Fibroblast of lung (primary cell): Measurements from ENCODE around the gene VAC14. TPM values are rescaled to one million over a fixed set of nuclear protein-coding genes. Genes with fewer than 3 reads are reported as not detected.

ENCODE experiments used
- DNase-seq, 2 donors: peaks; one replicate each; pipeline versions ENCODE4 v3.0.0 to v3.0.0-alpha.2; 2010; ENCODE audit warnings: low read depth in 2 of 2
- H2AFZ ChIP-seq: 2 replicates; pipeline ENCODE4 v1.5.1; 2012; ENCODE audit warnings: low read length, control low read depth, inconsistent platforms
- H3K27ac ChIP-seq: 2 replicates; pipeline ENCODE4 v1.5.1; 2011; ENCODE audit warnings: low read length, control low read depth; ENCODE audit not compliant: insufficient read depth
- H3K27me3 ChIP-seq: 2 replicates; pipeline ENCODE4 v1.5.1; 2011; ENCODE audit warnings: mild to moderate bottlenecking, low read length; ENCODE audit not compliant: control insufficient read depth, insufficient read depth
- H3K36me3 ChIP-seq: 2 replicates; pipeline ENCODE4 v1.5.1; 2011; ENCODE audit warnings: low read length; ENCODE audit not compliant: control insufficient read depth, insufficient read depth
- H3K4me1 ChIP-seq: 2 replicates; pipeline ENCODE4 v1.5.1; 2011; ENCODE audit warnings: low read length; ENCODE audit not compliant: control insufficient read depth, insufficient read depth; ENCODE audit errors: extremely low read depth
- H3K4me2 ChIP-seq: 2 replicates; pipeline ENCODE4 v1.5.1; 2011; ENCODE audit warnings: low read length, control low read depth; ENCODE audit not compliant: insufficient read depth; ENCODE audit errors: extremely low read depth
- H3K4me3 ChIP-seq, 4 experiments: fragments of 200-600 bp in 1 of 4; sonication (generic) in 1 of 4; replicated peaks in 1 of 4; 2 replicates each; pipeline ENCODE4 v1.5.1; 2011 to 2016; ENCODE audit warnings: low read length in 4 of 4, low read depth in 3 of 4, mild to moderate bottlenecking in 3 of 4, control low read depth in 2 of 4, inconsistent platforms in 1 of 4, mixed read lengths in 1 of 4; ENCODE audit not compliant: insufficient read depth in 1 of 4; ENCODE audit errors: control extremely low read depth in 1 of 4
- H3K79me2 ChIP-seq: 2 replicates; pipeline ENCODE4 v1.5.1; 2012; ENCODE audit warnings: mild to moderate bottlenecking, low read length, inconsistent platforms; ENCODE audit not compliant: control insufficient read depth, insufficient read depth
- H3K9ac ChIP-seq: 2 replicates; pipeline ENCODE4 v1.5.1; 2011; ENCODE audit warnings: mild to moderate bottlenecking, low read length, control low read depth; ENCODE audit not compliant: insufficient read depth
- H3K9me3 ChIP-seq: 2 replicates; pipeline ENCODE4 v1.5.1; 2012; ENCODE audit warnings: low read depth, low read length; ENCODE audit not compliant: control insufficient read depth, insufficient read depth
- H4K20me1 ChIP-seq: 2 replicates; pipeline ENCODE4 v1.5.1; 2011; ENCODE audit warnings: low read length; ENCODE audit not compliant: control insufficient read depth, insufficient read depth; ENCODE audit errors: extremely low read depth
- CTCF ChIP-seq, 2 donors: IDR thresholded peaks in 1 of 2; conservative IDR thresholded peaks in 1 of 2; 1 replicate in 1 of 2; 2 replicates in 1 of 2; pipeline ENCODE4 v1.5.1; 2011 to 2012; ENCODE audit warnings: low read length in 2 of 2, control low read depth in 1 of 2, inconsistent platforms in 1 of 2, low read depth in 1 of 2, mild to moderate bottlenecking in 1 of 2
- EZH2 ChIP-seq: IDR thresholded peaks from 2 replicates; pipeline ENCODE4 v1.5.1; 2012; ENCODE audit warnings: low read length, control low read depth, mild to moderate bottlenecking; ENCODE audit errors: missing control alignments
- polyA plus RNA-seq, 2 donors: library from polyadenylated mRNA; depleted of rRNA in 1 of 2; stranded (reverse) in 1 of 2; unstranded in 1 of 2; fragments of >200 nt; gene quantifications; 2 replicates each; pipeline ENCODE4 v1.2.1, GENCODE V29; 2011 to 2012; ENCODE audit warnings: missing spikeins in 1 of 2
- total RNA-seq: library from RNA; depleted of rRNA; stranded (reverse); fragments of >200 nt; gene quantifications from 2 replicates; pipeline ENCODE4 v1.2.1, GENCODE V29; 2014

Gene VAC14
- total and polyA plus RNA-seq, 2 donors (not counting 1 experiment from before 2014, with no cell fraction given), result 25.0 to 29.2 TPM

- Histone ChIP-seq H3K4me3 (no peak overlapping the region), H3K27ac (no peak overlapping the region), H3K4me1 (peaks cover 18% of the 10 kb centered on the region), H3K9ac (no peak overlapping the region), H3K36me3 (no peaks in the 10 kb centered on the region), H4K20me1 (no peaks in the 10 kb centered on the region), H3K27me3 (no peaks in the 10 kb centered on the region), H3K79me2 (no peaks in the 10 kb centered on the region), H2AFZ (no peak overlapping the region), H3K9me3 (no peaks in the 10 kb centered on the region), H3K4me2 (no peak overlapping the region)
- DNase-seq, result no peak
- no peak for TF ChIP-seq CTCF (conservative IDR thresholded peaks at IDR 0.05 in 1 of 2, IDR thresholded peaks at IDR 0.05 in 1 of 2; ENCODE audit: low read depth in 1 of 2, low read length in 2 of 2)
- no peak for TF ChIP-seq EZH2
Measured at GRCh38 chr16:70721202-70721963, 79.6 kb downstream of the VAC14 start.

DNA sequence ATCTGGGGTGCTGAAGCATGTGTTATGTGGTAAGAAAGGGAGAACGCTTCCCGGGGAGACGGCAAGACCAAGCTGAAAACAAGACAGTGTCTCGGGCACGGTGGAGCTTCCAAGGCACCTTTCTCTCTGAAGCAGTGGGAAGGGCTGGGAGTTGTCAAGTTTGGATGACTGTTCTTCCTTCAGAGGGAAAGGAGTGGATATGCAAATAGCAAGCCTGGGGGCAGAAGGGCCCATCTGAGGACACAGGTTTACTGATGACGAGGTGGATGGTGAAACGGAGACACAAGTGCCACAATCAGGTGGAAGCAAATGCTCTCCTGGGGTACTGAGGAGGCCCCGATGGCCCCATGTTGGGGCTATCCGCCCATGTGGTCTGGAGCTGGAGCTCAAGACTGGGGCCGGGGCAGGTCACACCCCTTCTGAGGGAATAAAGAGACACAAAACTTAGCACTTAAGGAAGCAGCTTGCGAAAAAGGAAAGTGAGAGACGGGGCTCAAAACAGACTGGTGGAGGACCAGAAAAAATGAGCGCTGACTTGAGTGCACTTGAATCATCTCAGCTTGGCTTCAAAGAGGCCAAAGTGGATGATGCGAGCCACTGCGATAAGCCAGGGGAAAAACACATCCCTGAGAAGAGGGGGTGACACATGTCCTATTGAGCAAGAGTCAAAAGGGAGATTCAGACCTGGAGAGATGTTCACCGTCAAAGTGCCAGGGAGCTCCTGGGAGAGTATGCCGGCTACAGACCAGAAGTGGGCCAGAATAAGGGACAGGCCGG lies 80.3 kb downstream of the VAC14 start:
- no peak overlapping the region for H3K27ac ChIP-seq
- H3K4me3 ChIP-seq, result no peak overlapping the region
- TF ChIP-seq CTCF (conservative IDR thresholded peaks at IDR 0.05 in 1 of 2, IDR thresholded peaks at IDR 0.05 in 1 of 2; ENCODE audit: low read depth in 1 of 2, low read length in 2 of 2) (no peak), EZH2 (no peak)
- DNase-seq, result no peak
- no peaks in the 10 kb centered on the region for H4K20me1 ChIP-seq
- H3K79me2 ChIP-seq, result no peaks in the 10 kb centered on the region
- no peak overlapping the region for H3K4me2 ChIP-seq
- H2AFZ ChIP-seq, result no peak overlapping the region
- no peaks in the 10 kb centered on the region for H3K36me3 ChIP-seq
- H3K9ac ChIP-seq, result no peak overlapping the region
- H3K4me1 ChIP-seq, result peaks cover 17% of the 10 kb centered on the region
- no peaks in the 10 kb centered on the region for H3K9me3 ChIP-seq
- no peaks in the 10 kb centered on the region for H3K27me3 ChIP-seq

GRCh38 chr16:70717065-70717464 lies 83.9 kb downstream of the VAC14 start:
- Histone ChIP-seq H4K20me1 (no peaks in the 10 kb centered on the region), H2AFZ (no peak overlapping the region), H3K79me2 (no peaks in the 10 kb centered on the region), H3K4me2 (no peak overlapping the region), H3K36me3 (no peaks in the 10 kb centered on the region), H3K27ac (no peak overlapping the region), H3K27me3 (no peaks in the 10 kb centered on the region), H3K9me3 (no peaks in the 10 kb centered on the region), H3K4me1 (peaks cover 27% of the 10 kb centered on the region), H3K9ac (no peak overlapping the region), H3K4me3 (no peak overlapping the region)
- TF ChIP-seq EZH2 (no peak), CTCF (conservative IDR thresholded peaks at IDR 0.05 in 1 of 2, IDR thresholded peaks at IDR 0.05 in 1 of 2; ENCODE audit: low read depth in 1 of 2, low read length in 2 of 2) (no peak)
- DNase-seq, result no peak
